ENCODE measurements around the gene ZBTB39. TPM values are rescaled to one million over a fixed set of nuclear protein-coding genes. Genes with fewer than 3 reads are reported as not detected.

The ZBTB39 gene
- total RNA-seq, 1 donor from 2014 or later: 20.8 TPM

DNA sequence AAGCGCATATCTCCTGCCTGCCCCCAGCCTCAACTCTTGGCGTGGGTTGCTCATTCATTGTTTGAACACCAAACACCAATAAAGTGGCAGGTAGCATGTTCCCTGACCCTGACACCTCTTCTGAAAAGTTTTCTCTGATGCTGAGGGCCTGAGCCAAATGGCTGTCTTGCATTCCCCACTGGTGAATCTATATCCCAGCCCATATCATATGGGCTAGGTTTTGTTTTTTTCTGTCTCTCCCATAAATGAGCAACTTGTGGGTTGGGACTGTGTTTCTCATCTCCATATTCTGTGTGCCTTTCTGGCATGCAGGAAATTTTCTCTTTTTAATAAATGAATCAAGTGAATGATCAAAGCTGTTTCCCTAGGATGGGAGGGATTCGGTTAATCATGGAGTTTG, 38.5 kb upstream of the ZBTB39 start:
- no peak overlapping the region for H3K27ac Mint-ChIP-seq
- peaks cover 39% of the 10 kb centered on the region for H3K27me3 Mint-ChIP-seq
- no peak for DNase-seq (ENCODE audit: low spot score, unreplicated experiment)
- peaks cover 2% of the 10 kb centered on the region for H3K4me1 Mint-ChIP-seq (ENCODE audit: low read depth)
- H3K36me3 Mint-ChIP-seq (ENCODE audit: insufficient read depth): no peaks in the 10 kb centered on the region
- H3K9me3 Mint-ChIP-seq (ENCODE audit: low read depth): no peaks in the 10 kb centered on the region
- TF ChIP-seq, protein P1, sequence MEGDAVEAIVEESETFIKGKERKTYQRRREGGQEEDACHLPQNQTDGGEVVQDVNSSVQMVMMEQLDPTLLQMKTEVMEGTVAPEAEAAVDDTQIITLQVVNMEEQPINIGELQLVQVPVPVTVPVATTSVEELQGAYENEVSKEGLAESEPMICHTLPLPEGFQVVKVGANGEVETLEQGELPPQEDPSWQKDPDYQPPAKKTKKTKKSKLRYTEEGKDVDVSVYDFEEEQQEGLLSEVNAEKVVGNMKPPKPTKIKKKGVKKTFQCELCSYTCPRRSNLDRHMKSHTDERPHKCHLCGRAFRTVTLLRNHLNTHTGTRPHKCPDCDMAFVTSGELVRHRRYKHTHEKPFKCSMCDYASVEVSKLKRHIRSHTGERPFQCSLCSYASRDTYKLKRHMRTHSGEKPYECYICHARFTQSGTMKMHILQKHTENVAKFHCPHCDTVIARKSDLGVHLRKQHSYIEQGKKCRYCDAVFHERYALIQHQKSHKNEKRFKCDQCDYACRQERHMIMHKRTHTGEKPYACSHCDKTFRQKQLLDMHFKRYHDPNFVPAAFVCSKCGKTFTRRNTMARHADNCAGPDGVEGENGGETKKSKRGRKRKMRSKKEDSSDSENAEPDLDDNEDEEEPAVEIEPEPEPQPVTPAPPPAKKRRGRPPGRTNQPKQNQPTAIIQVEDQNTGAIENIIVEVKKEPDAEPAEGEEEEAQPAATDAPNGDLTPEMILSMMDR (IDR thresholded peaks at IDR 0.05; ENCODE audit: unreplicated experiment): no peak
- no peak overlapping the region for H3K4me3 Mint-ChIP-seq (ENCODE audit: low read depth)

DNA sequence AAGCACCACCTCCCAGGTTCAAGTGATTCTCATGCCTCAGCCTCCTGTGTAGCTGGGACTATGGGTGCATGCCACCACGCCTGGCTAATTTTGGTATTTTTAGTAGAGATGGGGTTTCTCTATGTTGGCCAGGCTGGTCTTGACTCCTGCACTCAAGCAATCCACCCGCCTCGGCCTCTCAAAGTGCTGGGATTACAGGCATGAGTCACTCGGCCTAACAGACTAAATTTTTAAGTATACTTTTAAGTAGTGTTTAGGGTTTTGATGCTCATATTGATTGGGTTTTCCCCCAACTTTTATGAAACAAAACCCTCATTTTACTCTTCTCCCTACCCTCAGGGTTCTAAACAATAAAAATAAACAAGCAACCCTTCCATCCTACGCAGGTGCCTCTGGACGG, 38.1 kb upstream of the ZBTB39 start:
- TF ChIP-seq, protein P1 (IDR thresholded peaks at IDR 0.05; ENCODE audit: unreplicated experiment): no peak
- Mint-ChIP-seq H3K9me3 (ENCODE audit: low read depth) (no peaks in the 10 kb centered on the region), H3K36me3 (ENCODE audit: insufficient read depth) (no peaks in the 10 kb centered on the region), H3K4me1 (ENCODE audit: low read depth) (peaks cover 2% of the 10 kb centered on the region), H3K27ac (no peak overlapping the region), H3K27me3 (peaks cover 37% of the 10 kb centered on the region), H3K4me3 (ENCODE audit: low read depth) (no peak overlapping the region)
- no peak for DNase-seq (ENCODE audit: low spot score, unreplicated experiment)

DNA sequence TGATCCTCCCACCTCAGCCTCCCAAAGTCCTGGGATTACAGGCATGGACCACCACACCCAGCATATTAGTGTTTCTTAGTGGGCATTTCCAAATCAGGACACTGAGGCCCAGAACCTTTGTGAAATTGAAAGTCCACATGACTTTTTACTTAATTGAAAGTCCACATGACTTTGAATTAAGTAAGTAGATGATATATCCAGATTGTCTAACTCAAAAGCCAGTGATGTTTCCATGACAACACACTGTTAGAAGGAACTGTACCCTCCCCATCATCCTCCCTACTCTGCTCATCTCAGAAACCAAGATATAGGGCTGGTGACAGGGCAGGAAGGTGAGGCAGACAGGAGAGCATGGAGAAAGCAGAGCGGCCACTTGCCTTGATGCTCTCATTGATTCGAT, 36.3 kb upstream of the ZBTB39 start:
- H3K4me1 Mint-ChIP-seq (ENCODE audit: low read depth): no peaks in the 10 kb centered on the region
- DNase-seq (ENCODE audit: low spot score, unreplicated experiment): no peak
- H3K27ac Mint-ChIP-seq: no peak overlapping the region
- no peaks in the 10 kb centered on the region for H3K9me3 Mint-ChIP-seq (ENCODE audit: low read depth)
- no peaks in the 10 kb centered on the region for H3K36me3 Mint-ChIP-seq (ENCODE audit: insufficient read depth)
- H3K27me3 Mint-ChIP-seq: peaks cover 36% of the 10 kb centered on the region
- H3K4me3 Mint-ChIP-seq (ENCODE audit: low read depth): no peak overlapping the region
- TF ChIP-seq, protein P1 (IDR thresholded peaks at IDR 0.05; ENCODE audit: unreplicated experiment): no peak

DNA sequence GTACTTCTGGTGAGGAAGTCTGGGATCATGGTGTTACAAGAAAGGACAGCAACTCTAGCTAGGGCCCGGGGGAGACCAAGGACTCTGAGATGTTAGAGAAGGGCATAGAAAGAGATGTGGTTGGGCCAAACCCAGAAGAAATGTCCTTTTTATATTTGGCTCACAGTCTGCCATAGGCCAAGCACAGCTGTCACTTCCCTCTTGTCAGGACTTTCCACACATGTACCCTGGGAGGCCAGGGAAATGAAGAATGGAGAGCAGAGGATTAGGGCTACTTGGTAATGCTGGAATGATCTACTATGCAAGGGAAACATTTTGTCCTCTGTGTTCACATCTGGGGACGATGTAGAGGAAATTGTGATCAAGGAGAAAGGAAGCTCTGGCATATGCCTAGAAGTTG, 34.4 kb upstream of the ZBTB39 start:
- Mint-ChIP-seq H3K36me3 (ENCODE audit: insufficient read depth) (no peaks in the 10 kb centered on the region), H3K27ac (no peak overlapping the region), H3K27me3 (peaks cover 17% of the 10 kb centered on the region)

DNA sequence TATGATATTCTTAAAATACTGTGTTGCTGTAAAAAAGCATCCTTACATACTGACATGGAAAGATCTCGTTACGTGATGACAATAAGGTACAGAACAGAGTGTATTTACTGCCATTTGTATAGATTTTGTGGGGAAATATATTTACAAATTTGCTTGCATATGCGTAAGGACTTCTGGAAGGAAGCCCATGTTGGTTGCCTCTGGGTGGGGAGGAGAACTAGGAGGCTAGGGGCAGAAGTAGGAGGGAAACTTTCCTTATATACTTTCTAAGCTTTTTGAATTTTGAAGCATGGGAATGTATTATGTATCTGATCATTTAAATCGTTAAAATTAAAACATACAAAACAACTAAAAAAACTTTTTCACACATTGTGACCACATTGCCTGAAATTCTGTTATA, 33.9 kb upstream of the ZBTB39 start:
- TF ChIP-seq, protein P1 (IDR thresholded peaks at IDR 0.05; ENCODE audit: unreplicated experiment): no peak
- no peaks in the 10 kb centered on the region for H3K9me3 Mint-ChIP-seq (ENCODE audit: low read depth)
- H3K27me3 Mint-ChIP-seq: peaks cover 14% of the 10 kb centered on the region
- no peaks in the 10 kb centered on the region for H3K4me1 Mint-ChIP-seq (ENCODE audit: low read depth)
- no peak overlapping the region for H3K4me3 Mint-ChIP-seq (ENCODE audit: low read depth)
- no peak overlapping the region for H3K27ac Mint-ChIP-seq
- no peaks in the 10 kb centered on the region for H3K36me3 Mint-ChIP-seq (ENCODE audit: insufficient read depth)
- DNase-seq (ENCODE audit: low spot score, unreplicated experiment): no peak

More for the DNA sequence above, 34.4 kb upstream of the ZBTB39 start:
- no peaks in the 10 kb centered on the region for H3K9me3 Mint-ChIP-seq (ENCODE audit: low read depth)
- TF ChIP-seq, protein P1 (IDR thresholded peaks at IDR 0.05; ENCODE audit: unreplicated experiment): no peak
- H3K4me3 Mint-ChIP-seq (ENCODE audit: low read depth): no peak overlapping the region
- no peak for DNase-seq (ENCODE audit: low spot score, unreplicated experiment)
- H3K4me1 Mint-ChIP-seq (ENCODE audit: low read depth): no peaks in the 10 kb centered on the region

All from progenitor cell of endocrine pancreas (in vitro differentiated cells).